ENCODE data around the gene ADGRB2. TPM values are rescaled to one million over a fixed set of nuclear protein-coding genes. Genes with fewer than 3 reads are reported as not detected.
A peak's percentile ranks its signal among the peaks of the same experiment; 100 is the strongest.

The ADGRB2 gene
- total RNA-seq, 1 experiment from 2014 or later, result 10.9 TPM

DNA sequence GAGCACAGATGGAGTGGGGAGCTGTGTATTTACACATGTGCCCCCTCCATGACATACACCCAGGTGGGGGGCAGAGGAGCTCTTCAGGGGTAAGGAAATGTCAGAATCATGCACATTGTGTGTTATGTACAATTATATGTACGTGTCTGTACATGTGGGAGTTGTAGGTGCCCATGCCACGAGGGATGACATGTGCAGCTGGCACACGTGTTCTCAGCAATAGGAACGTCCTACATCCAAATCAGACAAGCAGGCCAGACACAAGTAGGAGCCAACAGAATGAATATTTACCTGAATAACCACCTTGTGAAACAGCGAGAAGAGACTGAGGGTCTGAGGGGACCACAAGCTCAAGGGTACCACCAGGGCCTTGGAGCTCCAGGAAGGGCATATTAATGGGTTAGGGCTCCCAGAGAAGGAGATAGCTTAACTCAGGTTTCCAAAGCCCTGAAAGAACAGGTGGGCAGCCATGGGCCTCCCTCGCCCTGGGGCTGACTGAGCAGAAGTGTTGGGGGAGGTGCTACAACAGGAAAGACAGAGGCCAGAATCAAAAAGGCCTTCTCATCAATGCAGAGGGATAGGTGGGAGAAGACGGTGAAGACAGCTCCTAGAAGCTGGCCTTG, 63.6 kb downstream of the ADGRB2 start:
- Histone ChIP-seq H2AFZ (ENCODE audit: low read length) (no peak overlapping the region), H3K56ac (ENCODE audit: insufficient read length, low read depth, low read length) (no peak overlapping the region), H2BK15ac (ENCODE audit: low read depth, low read length) (no peak overlapping the region), H3K23ac (ENCODE audit: insufficient read length, low read depth, low read length) (no peak overlapping the region), H3K79me1 (ENCODE audit: insufficient read depth, low read depth, low read length, poor library complexity, severe bottlenecking) (no peaks in the 10 kb centered on the region), H3K14ac (ENCODE audit: insufficient read depth, low read length) (no peak overlapping the region), H2BK12ac (ENCODE audit: insufficient read length, low read depth, low read length) (no peak overlapping the region), H3K79me2 (ENCODE audit: insufficient read depth, low read length) (no peaks in the 10 kb centered on the region), H2BK20ac (ENCODE audit: low read depth, low read length, poor library complexity, severe bottlenecking) (no peak overlapping the region), H4K20me1 (ENCODE audit: control insufficient read depth, insufficient read depth, insufficient read length) (no peaks in the 10 kb centered on the region), H2BK5ac (ENCODE audit: insufficient read length, low read length) (no peak overlapping the region), H3K4ac (ENCODE audit: low read depth, low read length) (no peak overlapping the region), H3K27ac (ENCODE audit: insufficient read length, low read depth, low read length) (no peak overlapping the region), H3T11ph (ENCODE audit: low read length) (no peak overlapping the region), H3K18ac (ENCODE audit: insufficient read length, low read depth, low read length) (no peak overlapping the region), H3K4me2 (ENCODE audit: insufficient read depth, insufficient read length, low read length) (no peak overlapping the region), H4K5ac (ENCODE audit: insufficient read length, low read depth, low read length) (no peak overlapping the region), H2AK5ac (ENCODE audit: insufficient read length, low read length) (no peak overlapping the region), H4K91ac (ENCODE audit: insufficient read length, low read depth, low read length) (no peak overlapping the region), H3K9me3 (ENCODE audit: control insufficient read depth, low read depth, low read length) (no peaks in the 10 kb centered on the region), H3K27me3 (ENCODE audit: insufficient read depth, low read length) (no peaks in the 10 kb centered on the region; the same call in 1 of the 2 replicates), H4K8ac (replicated peaks; ENCODE audit: insufficient read length, low read depth, low read length) (no peak overlapping the region), H3K4me1 (ENCODE audit: insufficient read depth, low read length) (peaks cover 8% of the 10 kb centered on the region; the same call in 1 of the 2 replicates), H2BK120ac (ENCODE audit: low read depth, low read length, poor library complexity, severe bottlenecking) (no peak overlapping the region), H3K9ac (ENCODE audit: extremely low read depth, insufficient read length, low read length) (no peak overlapping the region), H3K23me2 (ENCODE audit: insufficient read length, low read depth, low read length, poor library complexity, severe bottlenecking) (peaks cover 3% of the 10 kb centered on the region)
- H3K36me3 Mint-ChIP-seq (ENCODE audit: insufficient read depth in 1 of 3, low read depth in 3 of 3), result no peaks in the 10 kb centered on the region
- no peak for TF ChIP-seq CTCF (conservative IDR thresholded peaks at IDR 0.05)
- H3K27me3 Mint-ChIP-seq (ENCODE audit: low read depth), result peaks cover 13% of the 10 kb centered on the region
- H3K4me3 Mint-ChIP-seq, result no peak overlapping the region
- peak overlapping the region in 2 of 3 experiments; percentile 37 to 91; a peak in 1 of 7 replicates for H3K27ac Mint-ChIP-seq
- no peaks in the 10 kb centered on the region for H3K9me3 Mint-ChIP-seq
- peaks cover 24 to 28% of the 10 kb centered on the region in 2 experiments for H3K4me1 Mint-ChIP-seq
- WGBS (ENCODE audit: extremely low coverage, insufficient read length, low lambda C conversion rate), result no CpG with 5 or more reads among the region's 7 CpGs
- no peak for DNase-seq
